ENCODE data around the gene DES. TPM values are rescaled to one million over a fixed set of nuclear protein-coding genes. Genes with fewer than 3 reads are reported as not detected.

Gene DES
- total and polyA plus RNA-seq, 4 donors: 23.9 to 108 (median 57.9) TPM

DNA sequence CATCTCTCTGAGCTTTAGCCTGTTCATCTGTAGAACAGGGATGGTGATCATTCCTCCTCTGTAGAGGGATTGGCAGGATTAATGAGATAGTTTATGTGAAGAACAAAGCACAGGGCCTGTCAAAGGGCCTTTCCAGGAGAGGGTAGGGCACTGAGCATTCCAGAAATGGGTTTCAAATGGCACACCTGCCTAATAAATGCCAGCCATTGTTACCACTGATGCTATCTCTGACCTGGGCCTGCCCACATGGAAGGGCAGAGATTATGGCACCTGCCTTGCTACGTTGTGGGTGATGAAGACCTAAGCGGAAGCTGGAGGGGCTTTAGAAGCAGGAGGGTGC is 49.5 kb downstream of the DES start:
- H3K36me3 ChIP-seq (ENCODE audit: control insufficient read depth in 4 of 4, insufficient read depth in 4 of 4, low read length in 4 of 4): peaks cover 0 to 7% (median under 1%) of the 10 kb centered on the region in 4 donors
- 86 to 93% methylated on average over 2 of the region's 2 CpGs for WGBS, 2 donors
- DNase-seq: no peak
- ATAC-seq (ENCODE audit: insufficient read depth, low FRiP score): no peak
- H3K4me3 ChIP-seq: no peak overlapping the region
- no peak overlapping the region for H3K9ac ChIP-seq (ENCODE audit: insufficient read depth in 1 of 2, low read length in 2 of 2)
- TF ChIP-seq, protein P1, sequence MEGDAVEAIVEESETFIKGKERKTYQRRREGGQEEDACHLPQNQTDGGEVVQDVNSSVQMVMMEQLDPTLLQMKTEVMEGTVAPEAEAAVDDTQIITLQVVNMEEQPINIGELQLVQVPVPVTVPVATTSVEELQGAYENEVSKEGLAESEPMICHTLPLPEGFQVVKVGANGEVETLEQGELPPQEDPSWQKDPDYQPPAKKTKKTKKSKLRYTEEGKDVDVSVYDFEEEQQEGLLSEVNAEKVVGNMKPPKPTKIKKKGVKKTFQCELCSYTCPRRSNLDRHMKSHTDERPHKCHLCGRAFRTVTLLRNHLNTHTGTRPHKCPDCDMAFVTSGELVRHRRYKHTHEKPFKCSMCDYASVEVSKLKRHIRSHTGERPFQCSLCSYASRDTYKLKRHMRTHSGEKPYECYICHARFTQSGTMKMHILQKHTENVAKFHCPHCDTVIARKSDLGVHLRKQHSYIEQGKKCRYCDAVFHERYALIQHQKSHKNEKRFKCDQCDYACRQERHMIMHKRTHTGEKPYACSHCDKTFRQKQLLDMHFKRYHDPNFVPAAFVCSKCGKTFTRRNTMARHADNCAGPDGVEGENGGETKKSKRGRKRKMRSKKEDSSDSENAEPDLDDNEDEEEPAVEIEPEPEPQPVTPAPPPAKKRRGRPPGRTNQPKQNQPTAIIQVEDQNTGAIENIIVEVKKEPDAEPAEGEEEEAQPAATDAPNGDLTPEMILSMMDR (IDR thresholded peaks at IDR 0.05; ENCODE audit: control extremely low read depth, extremely low read depth): no peak
- no peak overlapping the region for H3K27ac ChIP-seq (ENCODE audit: low read depth in 1 of 2, low read length in 1 of 2)
- H3K27me3 ChIP-seq (ENCODE audit: control insufficient read depth in 3 of 3, insufficient read depth in 3 of 3, low read length in 2 of 3): no peaks in the 10 kb centered on the region
- H3K4me1 ChIP-seq (ENCODE audit: control insufficient read depth in 5 of 5, insufficient read depth in 5 of 5, low read length in 5 of 5): peaks cover 0 to 3% (median 0%) of the 10 kb centered on the region in 5 donors
- H3K9me3 ChIP-seq (ENCODE audit: control insufficient read depth in 4 of 4, insufficient read depth in 3 of 4, low read length in 3 of 4): peaks cover 0 to 2% (median 0%) of the 10 kb centered on the region in 4 donors

DNA sequence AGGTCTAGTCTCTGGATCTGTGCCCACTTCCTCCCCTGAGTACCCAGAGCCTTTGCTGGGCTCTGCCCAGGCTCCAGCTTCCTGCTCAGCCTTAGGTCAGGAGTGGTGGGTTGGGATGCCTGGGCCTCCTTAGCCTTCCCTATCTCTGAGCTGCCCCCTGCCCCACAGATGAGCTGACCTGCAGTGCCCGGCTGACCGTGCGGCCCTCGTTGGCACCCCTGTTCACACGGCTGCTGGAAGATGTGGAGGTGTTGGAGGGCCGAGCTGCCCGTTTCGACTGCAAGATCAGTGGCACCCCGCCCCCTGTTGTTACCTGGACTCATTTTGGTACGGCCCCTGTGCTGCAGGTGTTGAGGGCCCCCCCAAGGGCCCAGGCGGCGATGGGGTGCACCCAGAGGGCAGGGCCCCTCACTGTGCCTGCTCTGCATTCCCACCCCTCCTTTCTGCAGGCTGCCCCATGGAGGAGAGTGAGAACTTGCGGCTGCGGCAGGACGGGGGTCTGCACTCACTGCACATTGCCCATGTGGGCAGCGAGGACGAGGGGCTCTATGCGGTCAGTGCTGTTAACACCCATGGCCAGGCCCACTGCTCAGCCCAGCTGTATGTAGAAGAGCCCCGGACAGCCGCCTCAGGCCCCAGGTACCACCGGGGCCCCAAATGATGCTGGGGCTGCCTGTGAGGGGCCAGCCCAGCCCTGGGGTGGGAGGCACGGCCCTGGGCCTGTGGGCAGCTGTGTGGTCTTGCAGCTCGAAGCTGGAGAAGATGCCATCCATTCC is 50.4 kb downstream of the DES start:
- DNase-seq: no peak
- ATAC-seq (ENCODE audit: insufficient read depth, low FRiP score): no peak
- TF ChIP-seq, protein P1 (IDR thresholded peaks at IDR 0.05; ENCODE audit: control extremely low read depth, extremely low read depth): no peak
- Histone ChIP-seq H3K36me3 (ENCODE audit: control insufficient read depth in 4 of 4, insufficient read depth in 4 of 4, low read length in 4 of 4) (peaks cover 0 to 11% (median under 1%) of the 10 kb centered on the region in 4 donors), H3K27ac (ENCODE audit: low read depth in 1 of 2, low read length in 1 of 2) (no peak overlapping the region), H3K4me1 (ENCODE audit: control insufficient read depth in 5 of 5, insufficient read depth in 5 of 5, low read length in 5 of 5) (peaks cover 0 to 3% (median 0%) of the 10 kb centered on the region in 5 donors), H3K4me3 (no peak overlapping the region), H3K9ac (ENCODE audit: insufficient read depth in 1 of 2, low read length in 2 of 2) (no peak overlapping the region), H3K9me3 (ENCODE audit: control insufficient read depth in 4 of 4, insufficient read depth in 3 of 4, low read length in 3 of 4) (peaks cover 0 to 2% (median 0%) of the 10 kb centered on the region in 4 donors), H3K27me3 (ENCODE audit: control insufficient read depth in 3 of 3, insufficient read depth in 3 of 3, low read length in 2 of 3) (no peaks in the 10 kb centered on the region)
- 89 to 94% methylated on average over 23 of the region's 23 CpGs for WGBS, 2 donors

DNA sequence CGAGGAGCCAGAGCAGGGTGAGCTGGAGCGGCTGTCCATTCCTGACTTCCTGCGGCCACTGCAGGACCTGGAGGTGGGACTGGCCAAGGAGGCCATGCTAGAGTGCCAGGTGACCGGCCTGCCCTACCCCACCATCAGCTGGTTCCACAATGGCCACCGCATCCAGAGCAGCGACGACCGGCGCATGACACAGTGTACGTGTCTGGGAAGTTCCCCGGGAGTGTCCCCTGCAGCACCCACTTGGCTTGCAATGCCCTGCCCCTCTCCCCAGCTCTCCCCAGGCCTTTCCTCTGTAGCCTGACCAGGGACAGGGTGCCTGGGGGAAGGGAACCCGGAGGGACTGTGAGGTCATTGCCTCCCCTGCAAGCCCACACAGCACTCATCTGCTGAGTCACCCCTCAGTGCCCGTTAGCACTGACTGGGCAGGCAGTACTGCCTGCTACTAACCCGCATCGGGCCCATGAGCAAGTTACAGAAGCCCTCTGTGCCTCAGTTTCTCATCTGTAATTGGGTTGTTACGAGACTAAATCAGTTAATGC is 51.1 kb downstream of the DES start:
- H3K9ac ChIP-seq (ENCODE audit: insufficient read depth in 1 of 2, low read length in 2 of 2): no peak overlapping the region
- ATAC-seq (ENCODE audit: insufficient read depth, low FRiP score) (no peak), DNase-seq (no peak)
- H3K27ac ChIP-seq (ENCODE audit: low read depth in 1 of 2, low read length in 1 of 2): no peak overlapping the region
- peaks cover 0 to 2% (median 0%) of the 10 kb centered on the region in 4 donors for H3K9me3 ChIP-seq (ENCODE audit: control insufficient read depth in 4 of 4, insufficient read depth in 3 of 4, low read length in 3 of 4)
- no peaks in the 10 kb centered on the region for H3K27me3 ChIP-seq (ENCODE audit: control insufficient read depth in 3 of 3, insufficient read depth in 3 of 3, low read length in 2 of 3)
- 85 to 88% methylated on average over 16 of the region's 16 CpGs for WGBS, 2 donors
- TF ChIP-seq, protein P1 (IDR thresholded peaks at IDR 0.05; ENCODE audit: control extremely low read depth, extremely low read depth): no peak
- no peak overlapping the region for H3K4me3 ChIP-seq
- peaks cover 0 to 3% (median 0%) of the 10 kb centered on the region in 5 donors for H3K4me1 ChIP-seq (ENCODE audit: control insufficient read depth in 5 of 5, insufficient read depth in 5 of 5, low read length in 5 of 5)
- H3K36me3 ChIP-seq (ENCODE audit: control insufficient read depth in 4 of 4, insufficient read depth in 4 of 4, low read length in 4 of 4): peaks cover 0 to 14% (median under 1%) of the 10 kb centered on the region in 4 donors

All from lung (tissue), 12 donors.